ENCODE results near the gene SLC35E2B.
"Not testable (repeated sequence)": the region's sequence is repeated elsewhere in the genome, so short reads cannot be mapped to it uniquely, and the experiment has no call there.

The SLC35E2B gene

GRCh38 chr1:1703796-1704195, 11.2 kb upstream of the SLC35E2B start:
- no peak for DNase-seq (ENCODE audit: low spot score)

GRCh38 chr1:1702506-1702905, 9.9 kb upstream of the SLC35E2B start:
- not testable (repeated sequence) for DNase-seq (ENCODE audit: low spot score)

- not testable (repeated sequence) for DNase-seq (ENCODE audit: low spot score)
These were observed 8.0 kb upstream of the SLC35E2B start for GRCh38 chr1:1700557-1700956.

GRCh38 chr1:1700067-1700466, 7.5 kb upstream of the SLC35E2B start:
- not testable (repeated sequence) for DNase-seq (ENCODE audit: low spot score)

- DNase-seq (ENCODE audit: low spot score) = not testable (repeated sequence)
These were observed 6.5 kb upstream of the SLC35E2B start for GRCh38 chr1:1699061-1699460.

GRCh38 chr1:1697358-1698183, 5.0 kb upstream of the SLC35E2B start:
- not testable (repeated sequence) for DNase-seq (ENCODE audit: low spot score)

- DNase-seq (ENCODE audit: low spot score) = not testable (repeated sequence)
These were observed 4.1 kb upstream of the SLC35E2B start for GRCh38 chr1:1696431-1697357.

GRCh38 chr1:1692324-1692713, 276 bp downstream of the SLC35E2B start:
- peak; percentile 39 for DNase-seq (ENCODE audit: low spot score)

GRCh38 chr1:1691443-1691842, 1.2 kb downstream of the SLC35E2B start:
- DNase-seq (ENCODE audit: low spot score) = not testable (repeated sequence)

- not testable (repeated sequence) for DNase-seq (ENCODE audit: low spot score)
These were observed 3.1 kb downstream of the SLC35E2B start for GRCh38 chr1:1689526-1689925.

- DNase-seq (ENCODE audit: low spot score) = no peak
These were observed 4.7 kb downstream of the SLC35E2B start for GRCh38 chr1:1687846-1688245.

- DNase-seq (ENCODE audit: low spot score) = no peak
These were observed 8.4 kb downstream of the SLC35E2B start for GRCh38 chr1:1684031-1684681.

- DNase-seq (ENCODE audit: low spot score) = no peak
These were observed 9.3 kb downstream of the SLC35E2B start for GRCh38 chr1:1683104-1683905.

GRCh38 chr1:1680912-1681273, 11.7 kb downstream of the SLC35E2B start:
- DNase-seq (ENCODE audit: low spot score) = no peak

GRCh38 chr1:1680031-1680911, 12.3 kb downstream of the SLC35E2B start:
- no peak for DNase-seq (ENCODE audit: low spot score)

- DNase-seq (ENCODE audit: low spot score) = peak; percentile 64
These were observed 13.8 kb downstream of the SLC35E2B start for GRCh38 chr1:1678581-1679380.

- no peak for DNase-seq (ENCODE audit: low spot score)
These were observed 14.6 kb downstream of the SLC35E2B start for GRCh38 chr1:1677718-1678580.

- DNase-seq (ENCODE audit: low spot score) = not testable (repeated sequence)
These were observed 16.5 kb downstream of the SLC35E2B start for GRCh38 chr1:1676087-1676486.

- DNase-seq (ENCODE audit: low spot score) = not testable (repeated sequence)
These were observed 17.4 kb downstream of the SLC35E2B start for GRCh38 chr1:1675218-1675617.

All from SW480 (cell line).